Lower leg skin (tissue), 4 donors: ENCODE results near the gene PRXL2B. TPM values are rescaled to one million over a fixed set of nuclear protein-coding genes. Genes with fewer than 3 reads are reported as not detected.

Source experiments
- DNase-seq, 2 donors: peaks; one replicate each; pipeline ENCODE4 v3.0.0-alpha.2; 2019; ENCODE audit warnings: low spot score in 2 of 2
- H3K4me3 ChIP-seq: fragments of 200-600 bp; sonication (generic); 2 replicates; pipeline ENCODE4 v1.5.1; 2017; ENCODE audit warnings: mild to moderate bottlenecking, low read depth; ENCODE audit not compliant: poor library complexity, severe bottlenecking
- CTCF ChIP-seq, 3 donors: fragments of 450-650 bp; IDR thresholded peaks; one replicate each; pipeline ENCODE4 v1.5.1; 2016; ENCODE audit warnings: antibody characterized with exemption in 3 of 3, mild to moderate bottlenecking in 3 of 3, moderate library complexity in 2 of 3
- POLR2A ChIP-seq, 2 donors: fragments of 450-650 bp; IDR thresholded peaks; one replicate each; pipeline ENCODE4 v1.6.1; 2016 to 2017; ENCODE audit warnings: antibody characterized with exemption in 2 of 2, mild to moderate bottlenecking in 1 of 2, moderate library complexity in 1 of 2
- WGBS, 2 donors: methylation state at CpG; one replicate each; pipeline ENCODE4 v1.1.5; 2018; 5-methylcytosine and 5-hydroxymethylcytosine counted together
- intact Hi-C: fragments of 100-400 bp; cut with DNase I; formaldehyde crosslinking; loops from one replicate; pipeline ENCODE4 v1.15.0; 2023; ENCODE audit warnings: low total_unique reads
- total RNA-seq, 4 donors: library from RNA; depleted of rRNA; stranded (reverse); fragments of >200 nt; gene quantifications; one replicate each; pipeline ENCODE4 v1.1.0, GENCODE V29; 2016

The PRXL2B gene
- total RNA-seq, 4 donors from 2014 or later, result 5.6 to 16.4 (median 12.0) TPM

- H3K4me3 ChIP-seq, result no peak overlapping the region
- intact Hi-C loops, result no loop called here
- TF ChIP-seq CTCF (IDR thresholded peaks at IDR 0.05), result no peak
- no peak for TF ChIP-seq POLR2A (IDR thresholded peaks at IDR 0.05)
- DNase-seq, result no peak
- WGBS, 2 donors, result 1 to 6% methylated on average over 13 to 46 of the region's 64 CpGs
These were observed 42.5 kb downstream of the PRXL2B start for GRCh38 chr1:2628933-2629626.

- 76 to 79% methylated on average over 23 of the region's 23 CpGs for WGBS, 2 donors
- no peak for TF ChIP-seq POLR2A (IDR thresholded peaks at IDR 0.05)
- TF ChIP-seq CTCF (IDR thresholded peaks at IDR 0.05), result no peak
- intact Hi-C loops, result no loop called here
- DNase-seq, result no peak
- no peak overlapping the region for H3K4me3 ChIP-seq
These were observed 43.3 kb downstream of the PRXL2B start for GRCh38 chr1:2629627-2630497.

- no peak for TF ChIP-seq POLR2A (IDR thresholded peaks at IDR 0.05)
- no peak for TF ChIP-seq CTCF (IDR thresholded peaks at IDR 0.05)
- DNase-seq, result no peak
- intact Hi-C loops, result no loop called here
- no peak overlapping the region for H3K4me3 ChIP-seq
- 92% methylated on average over 34 to 35 of the region's 35 CpGs for WGBS, 2 donors
These were observed 44.0 kb downstream of the PRXL2B start for GRCh38 chr1:2630498-2631135.

GRCh38 chr1:2631136-2632050 lies 44.8 kb downstream of the PRXL2B start:
- DNase-seq, result no peak
- WGBS, 2 donors, result 71 to 77% methylated on average over 24 of the region's 24 CpGs
- no peak overlapping the region for H3K4me3 ChIP-seq
- no peak for TF ChIP-seq CTCF (IDR thresholded peaks at IDR 0.05)
- no peak for TF ChIP-seq POLR2A (IDR thresholded peaks at IDR 0.05)
- intact Hi-C loops, result no loop called here

- no peak overlapping the region for H3K4me3 ChIP-seq
- 44 to 47% methylated on average over 8 of the region's 8 CpGs for WGBS, 2 donors
- TF ChIP-seq POLR2A (IDR thresholded peaks at IDR 0.05) (no peak), CTCF (IDR thresholded peaks at IDR 0.05) (no peak)
- no peak for DNase-seq
- intact Hi-C loops, result no loop called here
These were observed 45.5 kb downstream of the PRXL2B start for GRCh38 chr1:2632051-2632430.
